GM12878 (cell line): ENCODE results near the gene RETN.

Experiments
- CHD2 ChIP-seq: IDR thresholded peaks from 2 replicates; pipeline ENCODE4 v1.6.1; 2011; ENCODE audit warnings: low read depth, low read length, improper control_type of control experiment, borderline replicate concordance
- GABPA ChIP-seq: IDR thresholded peaks from 2 replicates; pipeline ENCODE4 v1.6.1; 2014; ENCODE audit warnings: antibody characterized with exemption, low read depth, mild to moderate bottlenecking, inconsistent platforms
- GATAD2B ChIP-seq: fragments of 450-650 bp; conservative IDR thresholded peaks from 2 replicates; pipeline ENCODE4 v1.6.1; 2017; ENCODE audit warnings: low read depth, mild to moderate bottlenecking, moderate library complexity
- MYC ChIP-seq: IDR thresholded peaks from 2 replicates; pipeline ENCODE4 v1.6.1; 2011; ENCODE audit warnings: mild to moderate bottlenecking, low read length, moderate library complexity, inconsistent platforms; ENCODE audit not compliant: insufficient read depth, insufficient replicate concordance, insufficient read length, severe bottlenecking
- POLR2A ChIP-seq: IDR thresholded peaks from 2 replicates; pipeline ENCODE4 v1.6.1; 2011; ENCODE audit warnings: low read depth, mild to moderate bottlenecking, low read length
- POLR2AphosphoS2 ChIP-seq: IDR thresholded peaks from 2 replicates; pipeline ENCODE4 v1.6.1; 2011; ENCODE audit warnings: low read depth, mild to moderate bottlenecking, low read length, improper control_type of control experiment, moderate library complexity
- RB1 ChIP-seq: fragments of 450-650 bp; formaldehyde crosslinking; IDR thresholded peaks from 2 replicates; pipeline ENCODE4 v1.6.1; 2017; ENCODE audit warnings: mild to moderate bottlenecking, borderline replicate concordance
- ZSCAN29 ChIP-seq: fragments of 450-650 bp; IDR thresholded peaks from 2 replicates; pipeline ENCODE4 v1.6.1; 2017; ENCODE audit warnings: mild to moderate bottlenecking, moderate library complexity
- TF ChIP-seq, protein P1 (sequence below): IDR thresholded peaks from 2 replicates; pipeline ENCODE4 v1.6.1; 2012; ENCODE audit warnings: low read length, inconsistent platforms

DNA sequence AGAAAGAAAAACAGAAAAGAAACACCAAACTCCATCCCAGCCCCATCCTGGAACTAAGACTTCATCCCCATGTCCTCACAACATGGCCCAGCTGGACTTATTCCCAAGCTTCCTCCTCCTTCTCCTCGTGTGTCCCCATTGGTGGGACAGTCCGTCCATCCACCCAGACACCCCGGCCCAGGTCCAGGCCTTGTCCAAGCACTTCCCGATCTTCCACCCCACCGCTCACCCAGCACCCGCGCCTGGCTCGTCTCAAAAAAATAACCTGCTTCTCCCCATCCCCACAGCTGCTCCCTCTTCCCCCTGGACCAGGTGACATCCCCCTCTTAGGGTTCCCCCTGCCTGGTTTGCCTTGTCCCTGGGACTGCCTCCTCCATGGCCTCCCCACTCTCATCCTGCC, 34.5 kb downstream of the RETN start:
- TF ChIP-seq, protein P1, sequence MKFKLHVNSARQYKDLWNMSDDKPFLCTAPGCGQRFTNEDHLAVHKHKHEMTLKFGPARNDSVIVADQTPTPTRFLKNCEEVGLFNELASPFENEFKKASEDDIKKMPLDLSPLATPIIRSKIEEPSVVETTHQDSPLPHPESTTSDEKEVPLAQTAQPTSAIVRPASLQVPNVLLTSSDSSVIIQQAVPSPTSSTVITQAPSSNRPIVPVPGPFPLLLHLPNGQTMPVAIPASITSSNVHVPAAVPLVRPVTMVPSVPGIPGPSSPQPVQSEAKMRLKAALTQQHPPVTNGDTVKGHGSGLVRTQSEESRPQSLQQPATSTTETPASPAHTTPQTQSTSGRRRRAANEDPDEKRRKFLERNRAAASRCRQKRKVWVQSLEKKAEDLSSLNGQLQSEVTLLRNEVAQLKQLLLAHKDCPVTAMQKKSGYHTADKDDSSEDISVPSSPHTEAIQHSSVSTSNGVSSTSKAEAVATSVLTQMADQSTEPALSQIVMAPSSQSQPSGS = no peak
- no peak for TF ChIP-seq MYC
- TF ChIP-seq ZSCAN29 = no peak
- TF ChIP-seq RB1 = no peak
- no peak for TF ChIP-seq POLR2A
- TF ChIP-seq CHD2 = no peak
- TF ChIP-seq GABPA = no peak
- no peak for TF ChIP-seq GATAD2B
- no peak for TF ChIP-seq POLR2AphosphoS2
